GM21381 (cell line): Measurements from ENCODE around the gene NFATC2IP.
"Not testable (repeated sequence)": the region's sequence is repeated elsewhere in the genome, so short reads cannot be mapped to it uniquely, and the experiment has no call there.

ENCODE experiments used
- ATAC-seq: cut with Tn5 transposase; IDR thresholded peaks from one replicate; pipeline ENCODE4 v1.9.1; 2021; ENCODE audit warnings: mild to moderate bottlenecking, moderate library complexity; ENCODE audit not compliant: unreplicated experiment

Gene NFATC2IP

DNA sequence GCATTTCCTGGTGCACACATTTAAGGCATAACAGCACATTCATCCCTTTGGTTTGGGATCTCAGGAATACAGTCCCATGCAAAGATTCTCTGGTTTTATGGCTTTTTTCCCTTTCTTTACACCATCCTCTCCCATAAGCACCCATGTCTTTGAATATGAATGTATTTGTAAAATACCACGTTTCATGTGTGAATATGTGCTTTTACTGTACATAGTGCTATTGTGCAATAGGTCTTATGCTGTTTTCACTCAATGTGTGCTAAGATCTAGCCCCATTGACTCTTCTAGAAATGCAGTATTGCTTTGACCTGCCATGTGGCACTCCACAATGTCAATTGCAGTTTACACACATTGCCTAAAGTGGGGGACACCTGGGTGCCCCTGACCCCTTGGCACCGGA lies 13.8 kb downstream of the NFATC2IP start:
- ATAC-seq = no peak

- ATAC-seq = no peak
Observed at GRCh38 chr16:28967156-28967555, 16.4 kb downstream of the NFATC2IP start.

GRCh38 chr16:28969696-28970095 lies 19.0 kb downstream of the NFATC2IP start:
- ATAC-seq = not testable (repeated sequence)

GRCh38 chr16:28974007-28974436 lies 23.3 kb downstream of the NFATC2IP start:
- ATAC-seq = peak; percentile 12

DNA sequence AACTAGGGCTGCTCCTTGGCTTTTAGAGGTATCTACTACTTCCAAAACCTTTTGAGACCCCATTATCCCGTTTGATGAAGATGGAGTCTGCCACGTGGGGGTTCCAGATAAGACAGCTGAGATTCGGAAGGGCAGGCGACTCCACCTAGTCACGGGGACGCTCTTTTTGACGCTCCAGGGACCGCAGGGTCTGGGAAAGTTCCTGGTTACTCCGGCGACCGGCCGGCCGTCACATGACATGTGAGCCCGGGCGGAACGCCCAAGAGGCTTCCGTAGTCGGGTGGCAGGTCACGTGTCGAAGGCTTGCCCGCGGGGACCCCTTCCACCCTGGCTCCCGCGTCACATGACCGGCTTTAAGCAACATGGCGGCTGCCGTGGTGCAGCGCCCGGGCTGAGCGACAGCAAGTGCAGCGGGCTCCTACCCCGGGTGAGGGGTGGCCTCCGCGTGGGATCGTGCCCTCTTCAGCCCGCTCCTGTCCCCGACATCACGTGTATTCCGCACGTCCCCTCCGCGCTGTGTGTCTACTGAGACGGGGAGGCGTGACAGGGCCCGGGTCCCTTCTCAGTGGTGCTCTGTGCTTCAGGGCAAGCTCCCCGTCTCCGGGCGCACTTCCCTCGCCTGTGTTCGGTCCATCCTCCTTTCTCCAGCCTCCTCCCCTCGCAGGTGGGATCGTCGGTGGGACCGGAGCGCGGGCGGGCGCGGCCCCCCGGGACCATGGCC lies 23.9 kb downstream of the NFATC2IP start, which contains the start of gene SPNS1:
Gene SPNS1 (plus strand): TSS at position 342 of the 721 bp plus-strand sequence. CDS start 374 bp downstream, at position 716.
- ATAC-seq = peak; percentile 88

GRCh38 chr16:28975158-28975599 lies 24.4 kb downstream of the NFATC2IP start:
- ATAC-seq = no peak

DNA sequence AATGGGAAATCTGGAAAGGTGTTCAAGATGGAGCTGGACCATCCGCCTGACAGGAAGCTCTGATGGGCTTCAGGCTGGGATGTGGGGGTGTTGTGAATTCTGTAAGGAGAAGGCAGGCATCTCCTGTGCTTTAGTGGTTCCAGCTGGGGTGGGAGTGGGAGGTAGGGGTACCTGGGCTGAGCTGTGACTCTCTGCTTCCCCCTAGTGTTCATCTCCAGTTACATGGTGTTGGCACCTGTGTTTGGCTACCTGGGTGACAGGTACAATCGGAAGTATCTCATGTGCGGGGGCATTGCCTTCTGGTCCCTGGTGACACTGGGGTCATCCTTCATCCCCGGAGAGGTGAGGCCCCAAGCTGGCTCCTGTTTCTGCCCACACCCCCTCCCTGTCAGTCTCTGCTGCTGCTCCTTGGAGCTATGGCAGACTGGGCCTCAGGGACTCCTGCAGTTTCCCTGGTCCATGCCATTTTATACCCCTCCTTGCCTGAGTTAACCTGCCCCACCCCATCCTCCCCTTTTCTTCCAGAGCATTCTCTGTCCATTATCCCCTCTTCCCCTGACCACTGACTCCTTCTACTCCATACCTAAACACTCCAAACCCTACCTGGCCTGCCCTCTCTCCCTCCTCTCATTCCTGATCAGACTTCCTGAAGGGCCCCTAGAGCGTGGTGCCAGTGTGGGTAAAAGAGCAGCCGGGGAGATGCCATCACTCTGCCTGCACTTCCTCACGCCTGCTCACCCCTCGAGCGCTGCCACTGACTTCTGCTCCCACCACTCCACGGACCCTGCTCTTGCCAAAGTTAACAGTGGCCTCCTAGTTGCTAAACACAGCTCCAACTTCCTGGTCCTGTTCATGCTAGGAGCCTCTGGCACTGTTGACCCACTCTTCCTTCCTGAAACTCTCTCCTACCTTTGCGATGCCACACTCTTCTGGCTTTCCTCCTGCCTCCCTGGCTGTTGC lies 27.2 kb downstream of the NFATC2IP start:
- no peak for ATAC-seq

GRCh38 chr16:28980330-28980729 lies 29.6 kb downstream of the NFATC2IP start:
- ATAC-seq = not testable (repeated sequence)

GRCh38 chr16:28980929-28981328 lies 30.2 kb downstream of the NFATC2IP start:
- ATAC-seq = no peak

DNA sequence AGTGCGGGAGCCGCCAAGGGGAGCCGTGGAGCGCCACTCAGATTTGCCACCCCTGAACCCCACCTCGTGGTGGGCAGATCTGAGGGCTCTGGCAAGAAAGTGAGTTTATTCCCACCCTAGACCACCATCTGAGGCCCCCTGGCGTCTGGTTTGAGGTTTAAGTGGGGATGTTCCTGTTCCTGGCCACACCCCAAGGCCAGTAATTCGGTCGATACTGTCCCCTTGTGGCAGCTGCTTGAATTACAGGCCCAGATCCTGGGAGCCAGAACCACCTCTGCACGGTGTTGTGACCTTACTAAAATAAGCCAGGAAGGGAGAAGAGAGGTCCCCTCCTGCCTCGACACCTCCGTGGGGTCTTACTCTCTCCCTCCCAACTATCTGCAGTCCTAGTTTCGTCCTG lies 30.8 kb downstream of the NFATC2IP start:
- no peak for ATAC-seq

DNA sequence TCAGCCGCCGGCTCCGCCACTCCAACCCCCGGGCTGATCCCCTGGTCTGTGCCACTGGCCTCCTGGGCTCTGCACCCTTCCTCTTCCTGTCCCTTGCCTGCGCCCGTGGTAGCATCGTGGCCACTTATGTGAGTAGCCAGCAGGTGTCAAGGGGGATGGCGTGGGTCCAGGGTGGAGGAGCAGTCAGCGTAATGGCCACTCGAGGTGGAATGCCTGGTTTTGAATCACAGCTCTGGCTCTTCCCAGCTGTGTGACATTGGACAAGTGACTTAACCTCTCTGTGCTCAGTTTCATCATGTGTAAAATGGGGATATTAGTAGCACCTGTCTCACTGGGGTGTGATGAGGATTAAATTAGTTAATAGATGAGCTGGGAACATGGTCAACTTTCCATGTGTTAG lies 31.7 kb downstream of the NFATC2IP start:
- ATAC-seq = no peak

DNA sequence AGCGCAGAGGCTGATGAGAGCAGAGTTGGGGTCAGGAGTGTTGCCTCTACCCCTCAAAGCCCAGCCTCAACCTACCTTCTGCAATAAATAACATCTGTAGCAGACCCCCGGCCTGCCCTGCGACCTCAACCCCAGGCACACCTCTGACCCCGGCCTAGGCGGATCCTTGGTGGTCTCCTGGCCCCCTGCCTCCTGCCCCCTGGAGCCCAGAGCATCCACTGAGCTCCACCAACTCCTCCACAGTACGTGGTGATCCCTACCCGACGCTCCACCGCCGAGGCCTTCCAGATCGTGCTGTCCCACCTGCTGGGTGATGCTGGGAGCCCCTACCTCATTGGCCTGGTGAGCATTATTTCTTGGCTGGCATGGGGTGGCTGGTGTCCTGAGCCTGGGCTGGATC lies 32.2 kb downstream of the NFATC2IP start:
- no peak for ATAC-seq

DNA sequence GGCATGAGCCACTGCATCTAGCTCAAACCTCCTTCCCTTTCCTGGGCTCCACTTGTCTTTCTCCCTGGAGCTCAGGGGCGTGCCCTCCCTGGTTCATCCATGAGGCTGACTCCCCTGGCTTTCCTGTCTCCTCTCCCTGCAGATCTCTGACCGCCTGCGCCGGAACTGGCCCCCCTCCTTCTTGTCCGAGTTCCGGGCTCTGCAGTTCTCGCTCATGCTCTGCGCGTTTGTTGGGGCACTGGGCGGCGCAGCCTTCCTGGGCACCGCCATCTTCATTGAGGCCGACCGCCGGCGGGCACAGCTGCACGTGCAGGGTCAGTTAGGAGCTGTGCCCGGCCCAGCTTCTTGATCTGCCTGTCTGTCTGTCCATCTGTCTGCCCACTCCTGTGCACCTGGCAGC lies 32.9 kb downstream of the NFATC2IP start:
- no peak for ATAC-seq

DNA sequence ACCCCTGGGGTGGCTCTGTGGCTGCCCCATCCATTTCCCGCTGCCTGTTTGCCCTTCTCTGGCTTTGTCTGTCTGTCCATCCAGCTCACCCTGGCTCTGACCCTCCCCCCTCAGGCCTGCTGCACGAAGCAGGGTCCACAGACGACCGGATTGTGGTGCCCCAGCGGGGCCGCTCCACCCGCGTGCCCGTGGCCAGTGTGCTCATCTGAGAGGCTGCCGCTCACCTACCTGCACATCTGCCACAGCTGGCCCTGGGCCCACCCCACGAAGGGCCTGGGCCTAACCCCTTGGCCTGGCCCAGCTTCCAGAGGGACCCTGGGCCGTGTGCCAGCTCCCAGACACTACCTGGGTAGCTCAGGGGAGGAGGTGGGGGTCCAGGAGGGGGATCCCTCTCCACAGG lies 33.4 kb downstream of the NFATC2IP start:
- ATAC-seq = no peak

DNA sequence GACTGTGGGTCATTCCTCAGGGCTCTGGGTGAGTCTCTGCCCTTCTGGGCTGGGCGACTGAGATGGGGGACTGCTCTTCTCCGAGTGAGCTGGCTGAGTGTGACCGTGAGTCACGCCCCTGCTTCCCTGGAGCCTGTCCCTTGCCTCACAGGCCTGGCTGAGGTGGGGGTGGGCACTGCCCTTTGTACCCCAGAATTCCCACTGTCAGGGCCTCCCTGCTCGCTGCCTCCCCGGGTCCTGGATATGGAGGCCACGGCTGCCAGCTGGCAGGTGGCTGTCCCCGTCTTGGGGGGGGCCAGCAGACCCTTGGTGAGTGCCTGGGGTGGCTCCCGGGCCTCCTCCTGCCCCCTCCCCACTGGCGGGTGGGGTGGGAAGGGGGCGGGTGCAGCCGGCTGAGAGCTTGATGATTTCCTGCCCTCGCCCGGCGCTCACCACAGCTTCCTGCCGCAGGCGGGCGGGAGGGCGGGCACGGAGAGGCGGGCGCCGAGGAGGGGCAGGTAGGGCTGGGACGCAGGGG lies 33.9 kb downstream of the NFATC2IP start, which contains the start of gene LAT:
Gene LAT (plus strand): TSS at position 434 of the 517 bp plus-strand sequence. CDS start 366 bp downstream, outside the sequence.
- no peak for ATAC-seq

- ATAC-seq = no peak
Observed at GRCh38 chr16:28985211-28986041, 34.7 kb downstream of the NFATC2IP start.

- no peak for ATAC-seq
Observed at GRCh38 chr16:28986046-28986445, 35.3 kb downstream of the NFATC2IP start.

DNA sequence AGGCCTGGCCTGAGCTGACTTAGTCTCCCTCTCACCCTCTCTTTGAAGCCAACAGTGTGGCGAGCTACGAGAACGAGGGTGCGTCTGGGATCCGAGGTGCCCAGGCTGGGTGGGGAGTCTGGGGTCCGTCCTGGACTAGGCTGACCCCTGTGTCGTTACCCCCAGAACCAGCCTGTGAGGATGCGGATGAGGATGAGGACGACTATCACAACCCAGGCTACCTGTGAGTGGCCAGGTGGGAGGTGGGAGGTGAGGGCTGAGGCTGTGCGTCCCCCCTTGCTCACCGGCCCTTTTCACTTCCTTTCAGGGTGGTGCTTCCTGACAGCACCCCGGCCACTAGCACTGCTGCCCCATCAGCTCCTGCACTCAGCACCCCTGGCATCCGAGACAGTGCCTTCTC lies 35.8 kb downstream of the NFATC2IP start:
- ATAC-seq = no peak

DNA sequence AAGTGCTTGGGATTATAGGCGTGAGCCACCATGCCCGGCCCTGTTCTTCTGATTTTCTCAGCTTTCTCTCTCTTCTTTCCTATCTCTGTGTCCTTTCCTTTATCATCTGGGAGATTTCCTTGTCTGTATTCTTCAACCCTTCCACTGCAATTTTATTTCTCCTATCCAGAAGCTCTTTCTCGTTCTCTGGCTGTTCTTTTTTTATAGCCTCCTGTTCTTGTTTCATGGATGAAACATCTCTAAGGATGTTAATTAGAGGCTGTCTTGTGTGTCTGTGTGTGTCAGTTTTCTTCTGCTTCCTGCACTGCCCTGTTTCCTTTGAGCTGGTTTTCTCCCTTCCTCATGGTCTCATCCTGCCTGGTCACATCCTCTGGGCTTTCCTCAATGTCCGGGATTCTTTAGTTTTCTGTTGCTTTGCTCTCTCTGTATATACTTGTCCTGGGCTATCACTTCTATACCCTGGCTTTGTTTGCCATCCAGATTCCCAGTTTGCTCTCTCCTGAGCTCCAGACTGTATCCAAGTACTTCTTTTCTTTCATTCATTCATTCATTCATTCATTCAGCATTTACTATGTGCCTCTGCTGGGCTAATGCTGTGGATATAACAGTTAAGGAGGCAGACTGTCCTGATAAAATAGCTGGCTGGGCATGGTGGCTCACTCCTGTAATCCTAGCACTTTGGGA lies 36.6 kb downstream of the NFATC2IP start:
- no peak for ATAC-seq

- ATAC-seq = no peak
Observed at GRCh38 chr16:28989363-28989762, 38.6 kb downstream of the NFATC2IP start.
